Raji (cell line): ENCODE results near the gene MFSD2B.
A peak's percentile ranks its signal among the peaks of the same experiment; 100 is the strongest.

Source experiments
- POLR2A ChIP-seq: IDR thresholded peaks from 2 replicates; pipeline ENCODE4 v1.6.1; 2011; ENCODE audit warnings: low read depth, low read length, control low read depth; ENCODE audit not compliant: insufficient read depth

MFSD2B gene

GRCh38 chr2:24038786-24039499 is 29.1 kb downstream of the MFSD2B start:
- no peak for TF ChIP-seq POLR2A

- TF ChIP-seq POLR2A: no peak
Measured at GRCh38 chr2:24040511-24040910, 30.6 kb downstream of the MFSD2B start.

- TF ChIP-seq POLR2A: no peak
Measured at GRCh38 chr2:24045511-24046508, 35.9 kb downstream of the MFSD2B start.

GRCh38 chr2:24046599-24046929 is 36.7 kb downstream of the MFSD2B start:
- no peak for TF ChIP-seq POLR2A

- TF ChIP-seq POLR2A: peak; percentile 94
Measured at GRCh38 chr2:24046930-24047702, 37.2 kb downstream of the MFSD2B start, which contains the start of gene WDCP. Gene WDCP (minus strand): TSS chr2:24047391. CDS start chr2:24039494, 7,897 bp downstream.

- TF ChIP-seq POLR2A: no peak
Measured at GRCh38 chr2:24047703-24048033, 37.8 kb downstream of the MFSD2B start.

GRCh38 chr2:24048769-24049484 is 39.0 kb downstream of the MFSD2B start:
- peak; percentile 7; the same call in 1 of the 2 replicates for TF ChIP-seq POLR2A

- TF ChIP-seq POLR2A: peak; percentile 34; the same call in 1 of the 2 replicates
Measured at GRCh38 chr2:24049485-24050021, 39.7 kb downstream of the MFSD2B start, which contains the start of gene FKBP1B. Gene FKBP1B (plus strand): TSS chr2:24049741. CDS start chr2:24049850, 109 bp downstream.

- no peak for TF ChIP-seq POLR2A
Measured at GRCh38 chr2:24050041-24050979, 40.4 kb downstream of the MFSD2B start.

GRCh38 chr2:24051833-24052232 is 41.9 kb downstream of the MFSD2B start:
- TF ChIP-seq POLR2A: no peak

- no peak for TF ChIP-seq POLR2A
Measured at GRCh38 chr2:24052951-24053350, 43.1 kb downstream of the MFSD2B start.

GRCh38 chr2:24054366-24055010 is 44.6 kb downstream of the MFSD2B start:
- TF ChIP-seq POLR2A: no peak

GRCh38 chr2:24055750-24056149 is 45.9 kb downstream of the MFSD2B start:
- TF ChIP-seq POLR2A: no peak
